GM21825 (cell line): ENCODE measurements around the gene CUL4A.

ENCODE experiments used
- ATAC-seq: cut with Tn5 transposase; IDR thresholded peaks from one replicate; pipeline ENCODE4 v1.9.1; 2021; ENCODE audit warnings: mild to moderate bottlenecking, moderate library complexity; ENCODE audit not compliant: unreplicated experiment

CUL4A gene

GRCh38 chr13:113179374-113180230 is 29.8 kb upstream of the CUL4A start:
- no peak for ATAC-seq

DNA sequence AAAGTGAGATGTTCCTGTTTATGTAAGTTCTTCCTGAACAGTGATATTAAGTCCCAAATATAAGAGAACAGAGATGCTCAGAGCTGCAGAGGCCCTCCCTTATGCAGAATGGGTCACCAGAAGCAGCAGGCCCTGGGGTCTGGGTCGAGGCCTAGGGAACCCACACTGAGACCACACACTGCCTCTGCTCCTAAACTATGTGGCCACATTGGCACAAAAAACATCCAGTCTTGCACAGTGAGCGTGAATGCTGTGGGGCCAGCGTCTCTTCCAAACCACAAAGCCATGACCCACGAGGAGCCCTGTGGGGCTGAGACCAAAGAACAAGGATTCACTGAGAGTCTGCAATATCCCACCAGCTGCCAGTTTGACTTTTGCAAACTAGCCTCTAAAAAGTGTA is 27.4 kb upstream of the CUL4A start:
- ATAC-seq, result no peak

GRCh38 chr13:113183450-113184129 is 25.8 kb upstream of the CUL4A start:
- ATAC-seq, result no peak

- no peak for ATAC-seq
Measured at GRCh38 chr13:113184568-113185440, 24.6 kb upstream of the CUL4A start.

DNA sequence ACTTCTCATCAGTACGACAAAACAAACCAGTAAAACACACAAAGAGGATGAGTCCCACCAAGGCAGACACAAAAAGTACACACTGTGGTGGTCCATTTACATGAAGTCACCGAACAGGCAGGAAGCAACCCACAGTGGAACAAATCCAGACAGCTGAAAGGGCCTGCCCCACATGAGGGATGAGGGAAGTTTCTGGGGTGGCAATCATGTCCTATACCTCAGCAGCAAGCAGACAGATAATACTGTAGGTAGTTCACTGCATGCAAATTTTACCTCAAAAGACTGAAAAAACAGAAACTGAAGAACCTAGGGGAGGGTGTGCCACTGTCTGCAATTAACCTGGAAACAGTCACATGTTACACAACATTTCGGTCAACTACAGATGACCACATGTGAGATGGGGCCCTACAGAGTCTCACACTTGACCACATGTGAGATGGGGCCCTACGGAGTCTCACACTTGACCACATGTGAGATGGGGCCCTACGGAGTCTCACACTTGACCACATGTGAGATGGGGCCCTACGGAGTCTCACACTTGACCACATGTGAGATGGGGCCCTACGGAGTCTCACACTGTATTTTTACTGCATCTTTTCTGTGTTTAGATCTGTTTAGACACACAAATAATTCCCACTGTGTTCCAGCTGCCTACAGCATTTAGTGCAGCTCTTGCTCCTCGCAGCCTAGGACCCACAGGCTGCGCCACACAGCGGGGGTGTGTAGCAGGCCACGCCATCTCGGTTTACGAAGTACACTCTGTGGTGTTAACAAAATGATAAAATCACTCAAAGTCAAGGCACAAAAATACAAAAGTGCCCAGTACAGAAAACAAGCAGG is 23.1 kb upstream of the CUL4A start:
- ATAC-seq, result peak; percentile 75

GRCh38 chr13:113187263-113187669 is 22.1 kb upstream of the CUL4A start:
- no peak for ATAC-seq

GRCh38 chr13:113187883-113188665 is 21.3 kb upstream of the CUL4A start:
- ATAC-seq, result no peak

GRCh38 chr13:113190181-113190580 is 19.2 kb upstream of the CUL4A start:
- ATAC-seq, result no peak

GRCh38 chr13:113192279-113192678 is 17.1 kb upstream of the CUL4A start:
- ATAC-seq, result no peak

GRCh38 chr13:113192902-113193301 is 16.5 kb upstream of the CUL4A start:
- no peak for ATAC-seq

GRCh38 chr13:113195360-113195759 is 14.1 kb upstream of the CUL4A start:
- no peak for ATAC-seq

- ATAC-seq, result no peak
Measured at GRCh38 chr13:113196970-113197737, 12.3 kb upstream of the CUL4A start.

- ATAC-seq, result no peak
Measured at GRCh38 chr13:113201815-113202214, 7.6 kb upstream of the CUL4A start.

GRCh38 chr13:113202912-113203311 is 6.5 kb upstream of the CUL4A start:
- ATAC-seq, result no peak

GRCh38 chr13:113203507-113204377 is 5.7 kb upstream of the CUL4A start:
- no peak for ATAC-seq

- no peak for ATAC-seq
Measured at GRCh38 chr13:113204378-113204734, 5.1 kb upstream of the CUL4A start.

DNA sequence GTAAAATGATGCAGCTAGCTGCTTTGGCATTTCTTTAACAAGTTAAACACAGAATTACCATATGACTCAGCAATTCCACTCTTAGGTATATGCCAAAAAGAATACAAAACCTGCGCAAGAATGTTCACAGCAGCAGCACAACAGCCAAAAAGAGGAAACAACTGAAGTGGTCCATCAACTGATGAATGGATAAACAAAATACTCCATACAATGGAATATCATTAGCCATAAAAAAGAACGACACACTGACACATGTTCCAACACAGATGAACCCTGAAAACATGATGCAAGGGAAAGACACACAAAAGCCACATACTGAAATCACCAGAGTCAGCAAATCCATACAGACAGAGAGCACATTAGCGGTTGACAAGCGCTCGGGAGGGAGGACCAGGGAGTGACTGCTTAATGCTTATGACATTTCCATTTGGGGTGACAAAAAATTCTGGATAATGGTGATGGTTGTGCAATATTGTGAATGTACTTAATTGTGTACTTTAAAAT is 3.9 kb upstream of the CUL4A start:
- no peak for ATAC-seq

- ATAC-seq, result no peak
Measured at GRCh38 chr13:113207460-113207859, 2.0 kb upstream of the CUL4A start.
